A673 (cell line): Measurements from ENCODE around the gene IFNGR2. TPM values are rescaled to one million over a fixed set of nuclear protein-coding genes. Genes with fewer than 3 reads are reported as not detected.

Experiments
- BruUV-seq: library from RNA; stranded (reverse); fragments of 400-500 nt; replicated peaks from 2 replicates; lab custom pipeline; 2021; lab: Mats Ljungman, UMichigan
- CTCF ChIA-PET: fragments of 300-600 bp; sonication (Branson Sonifier 250); formaldehyde crosslinking; loops from one replicate; lab custom pipeline; 2022; ENCODE audit warnings: antibody characterized with exemption; lab: Charles Lee
- POLR2A ChIA-PET: fragments of 300-600 bp; sonication (Branson Sonifier 250); formaldehyde crosslinking; loops from one replicate; lab custom pipeline; 2022; ENCODE audit warnings: antibody characterized with exemption; ENCODE audit not compliant: low non-redundant PET; lab: Charles Lee
- DNase-seq: peaks from one replicate; pipeline ENCODE4 v3.0.0-alpha.2; 2015; ENCODE audit warnings: low spot score
- H3K27ac ChIP-seq: fragments of 200-600 bp; sonication (generic); 2 replicates; pipeline ENCODE4 v1.5.1; 2016; ENCODE audit warnings: mixed run types, low read depth, mild to moderate bottlenecking, mixed read lengths, antibody characterized with exemption, low read length; ENCODE audit not compliant: poor library complexity, severe bottlenecking
- H3K27me3 ChIP-seq: fragments of 200-600 bp; sonication (generic); replicated peaks from 2 replicates; pipeline ENCODE4 v1.6.1; 2017; ENCODE audit warnings: mixed run types, low read depth, mild to moderate bottlenecking, mixed read lengths, antibody characterized with exemption, low read length; ENCODE audit not compliant: insufficient read depth, poor library complexity
- H3K36me3 ChIP-seq: fragments of 200-600 bp; sonication (generic); 2 replicates; pipeline ENCODE4 v1.6.1; 2016; ENCODE audit warnings: mixed run types, mild to moderate bottlenecking, mixed read lengths, antibody characterized with exemption, low read length; ENCODE audit not compliant: insufficient read depth, poor library complexity, severe bottlenecking
- H3K4me1 ChIP-seq: fragments of 200-600 bp; sonication (generic); 2 replicates; pipeline ENCODE4 v1.6.1; 2017; ENCODE audit warnings: mixed run types, mild to moderate bottlenecking, mixed read lengths, antibody characterized with exemption, low read length; ENCODE audit not compliant: insufficient read depth, poor library complexity, severe bottlenecking
- H3K4me3 ChIP-seq: fragments of 200-600 bp; sonication (generic); 2 replicates; pipeline ENCODE4 v1.5.1; 2016; ENCODE audit warnings: low read depth, mixed run types, mild to moderate bottlenecking, mixed read lengths, low read length; ENCODE audit not compliant: poor library complexity, severe bottlenecking
- H3K9me3 ChIP-seq: fragments of 200-600 bp; sonication (generic); 2 replicates; pipeline ENCODE4 v1.6.1; 2016; ENCODE audit warnings: mixed run types, low read depth, mild to moderate bottlenecking, mixed read lengths, antibody characterized with exemption, low read length; ENCODE audit not compliant: poor library complexity, severe bottlenecking
- EZH2 ChIP-seq: fragments of 200-600 bp; sonication (generic); IDR thresholded peaks from 2 replicates; pipeline ENCODE4 v1.6.1; 2017; ENCODE audit warnings: borderline replicate concordance, low read depth, mild to moderate bottlenecking, mixed read lengths, antibody characterized with exemption, low read length; ENCODE audit not compliant: poor library complexity, severe bottlenecking
- intact Hi-C: fragments of 100-400 bp; cut with micrococcal nuclease; formaldehyde crosslinking; loops from one replicate; pipeline ENCODE4 v1.10.0; 2022; ENCODE audit not compliant: unreplicated experiment
- total RNA-seq: library from RNA; stranded (reverse); gene quantifications from 2 replicates; pipeline ENCODE4 v1.2.3, GENCODE V29; 2021
- TF ChIP-seq, protein P1 (sequence below): fragments of 300-800, 200-600 bp; sonication (generic); conservative IDR thresholded peaks from 2 replicates; pipeline ENCODE4 v1.5.1; 2017; ENCODE audit warnings: low read depth, mild to moderate bottlenecking, antibody characterized with exemption, low read length, moderate library complexity, mixed read lengths

Gene IFNGR2
- total RNA-seq, 1 experiment from 2014 or later: 48.9 TPM

DNA sequence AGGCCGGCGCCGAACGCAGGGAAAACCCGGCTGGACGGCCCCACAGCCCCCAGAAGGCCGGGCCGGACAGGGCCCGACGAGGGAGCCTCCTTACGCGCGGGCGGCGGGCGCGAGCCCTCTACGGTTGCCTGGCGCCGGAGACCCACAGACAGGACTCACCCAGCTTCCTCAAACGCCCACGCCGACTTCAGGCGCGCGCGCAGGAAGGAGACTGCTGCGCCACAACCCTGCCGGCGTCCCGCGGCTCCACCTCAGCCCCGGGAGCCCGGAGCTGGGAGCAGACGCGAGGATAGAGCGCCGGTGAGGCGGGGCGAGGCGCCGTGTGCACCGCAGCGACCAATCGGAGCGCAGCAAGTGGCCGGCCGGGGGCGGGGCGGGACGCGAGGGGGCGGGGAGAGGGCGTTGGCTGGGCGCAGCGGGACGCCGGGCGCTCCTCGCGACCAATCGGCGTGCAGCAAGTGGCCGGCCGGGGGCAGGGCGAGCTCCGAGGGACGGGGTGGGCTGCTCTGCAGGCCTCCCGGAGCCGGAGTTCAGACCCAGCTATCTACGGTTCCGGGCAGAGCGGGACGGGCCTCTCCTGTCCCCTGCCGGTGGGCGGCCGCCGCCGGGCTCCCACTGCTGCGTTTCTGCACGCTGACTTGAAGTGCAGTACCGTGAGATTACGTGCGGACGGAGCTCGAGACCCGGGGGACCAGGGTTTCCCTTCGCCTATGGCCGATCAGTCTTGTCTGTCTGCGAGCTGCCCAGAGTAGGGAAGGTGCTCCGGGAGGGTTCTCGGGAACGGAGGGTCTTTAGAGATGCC lies 76.7 kb downstream of the IFNGR2 start, which contains the start of gene TMEM50B:
TSS of gene TMEM50B (minus strand) at position 296 of the 802 bp plus-strand sequence. CDS start 11,089 bp downstream, outside the sequence.
- Histone ChIP-seq H3K27ac (peak within 1 kb of the TSS; percentile 79), H3K27me3 (no peaks in the 10 kb centered on the region), H3K4me1 (peaks cover 7% of the 10 kb centered on the region), H3K9me3 (no peaks in the 10 kb centered on the region), H3K36me3 (no peaks in the 10 kb centered on the region), H3K4me3 (peak within 1 kb of the TSS; percentile 75)
- no TSS peak for BruUV-seq
- intact Hi-C loops: no loop called here
- DNase-seq: peak; percentile 98
- ChIA-PET CTCF (interaction anchor here (0.6 to 1.4 kb wide), 6 partner anchors 11 to 280 kb away, joined by 3 to 11 read pairs (median 4); partner anchors contain the start of gene DNAJC28), POLR2A (interaction anchor here (0.5 to 1.0 kb wide), 2 partner anchors 12 to 63 kb away, joined by 3 to 7 read pairs; partner anchors contain the start of gene DNAJC28)
- TF ChIP-seq EZH2: no peak
- TF ChIP-seq, protein P1, sequence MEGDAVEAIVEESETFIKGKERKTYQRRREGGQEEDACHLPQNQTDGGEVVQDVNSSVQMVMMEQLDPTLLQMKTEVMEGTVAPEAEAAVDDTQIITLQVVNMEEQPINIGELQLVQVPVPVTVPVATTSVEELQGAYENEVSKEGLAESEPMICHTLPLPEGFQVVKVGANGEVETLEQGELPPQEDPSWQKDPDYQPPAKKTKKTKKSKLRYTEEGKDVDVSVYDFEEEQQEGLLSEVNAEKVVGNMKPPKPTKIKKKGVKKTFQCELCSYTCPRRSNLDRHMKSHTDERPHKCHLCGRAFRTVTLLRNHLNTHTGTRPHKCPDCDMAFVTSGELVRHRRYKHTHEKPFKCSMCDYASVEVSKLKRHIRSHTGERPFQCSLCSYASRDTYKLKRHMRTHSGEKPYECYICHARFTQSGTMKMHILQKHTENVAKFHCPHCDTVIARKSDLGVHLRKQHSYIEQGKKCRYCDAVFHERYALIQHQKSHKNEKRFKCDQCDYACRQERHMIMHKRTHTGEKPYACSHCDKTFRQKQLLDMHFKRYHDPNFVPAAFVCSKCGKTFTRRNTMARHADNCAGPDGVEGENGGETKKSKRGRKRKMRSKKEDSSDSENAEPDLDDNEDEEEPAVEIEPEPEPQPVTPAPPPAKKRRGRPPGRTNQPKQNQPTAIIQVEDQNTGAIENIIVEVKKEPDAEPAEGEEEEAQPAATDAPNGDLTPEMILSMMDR: peak; percentile 46

DNA sequence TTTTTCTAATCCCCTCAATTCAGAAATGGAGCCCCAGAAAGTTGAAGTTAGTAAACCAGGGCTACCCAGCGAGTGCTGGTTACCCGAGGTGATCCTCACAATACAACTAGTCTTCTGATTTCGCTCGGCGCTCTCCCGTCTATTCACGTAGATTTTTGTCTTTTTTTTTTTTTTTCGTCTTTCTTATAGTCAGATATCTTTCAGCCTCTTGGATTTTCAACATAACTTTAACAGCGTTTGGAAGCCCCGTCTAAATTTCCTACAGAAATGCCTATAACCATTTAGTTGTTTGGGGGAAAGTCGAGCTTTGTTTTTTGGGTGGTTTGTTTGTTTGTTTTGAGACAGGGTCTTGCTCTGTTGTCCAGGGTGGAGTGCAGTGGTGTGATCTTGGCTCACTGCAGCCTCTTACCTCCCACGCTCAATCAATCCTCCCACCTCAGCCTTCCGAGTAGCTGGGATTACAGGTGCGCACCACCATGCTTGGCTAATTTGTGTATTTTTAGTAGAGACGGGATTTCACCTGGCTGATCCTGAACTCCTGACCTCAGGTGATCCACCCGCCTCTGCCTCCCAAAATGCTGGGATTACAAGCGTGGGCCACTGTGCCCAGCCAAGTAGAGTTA lies 77.4 kb downstream of the IFNGR2 start:
- H3K4me1 ChIP-seq: peaks cover 7% of the 10 kb centered on the region
- H3K36me3 ChIP-seq: no peaks in the 10 kb centered on the region
- H3K27me3 ChIP-seq: no peaks in the 10 kb centered on the region
- H3K9me3 ChIP-seq: no peaks in the 10 kb centered on the region
- no peak for DNase-seq
- peak overlapping the region; percentile 75 for H3K4me3 ChIP-seq
- POLR2A ChIA-PET: interaction anchor here (0.5 to 1.0 kb wide), 2 partner anchors 11 to 63 kb away, joined by 3 to 7 read pairs; partner anchors contain the start of gene DNAJC28
- intact Hi-C loops: no loop called here
- TF ChIP-seq, protein P1: no peak
- TF ChIP-seq EZH2: no peak
- BruUV-seq: TSS peak; percentile 70
- CTCF ChIA-PET: interaction anchor here (0.6 to 1.4 kb wide), 3 partner anchors 11 to 35 kb away, joined by 4 to 5 read pairs (median 4); partner anchors contain the start of gene DNAJC28
- H3K27ac ChIP-seq: peak overlapping the region; percentile 79

DNA sequence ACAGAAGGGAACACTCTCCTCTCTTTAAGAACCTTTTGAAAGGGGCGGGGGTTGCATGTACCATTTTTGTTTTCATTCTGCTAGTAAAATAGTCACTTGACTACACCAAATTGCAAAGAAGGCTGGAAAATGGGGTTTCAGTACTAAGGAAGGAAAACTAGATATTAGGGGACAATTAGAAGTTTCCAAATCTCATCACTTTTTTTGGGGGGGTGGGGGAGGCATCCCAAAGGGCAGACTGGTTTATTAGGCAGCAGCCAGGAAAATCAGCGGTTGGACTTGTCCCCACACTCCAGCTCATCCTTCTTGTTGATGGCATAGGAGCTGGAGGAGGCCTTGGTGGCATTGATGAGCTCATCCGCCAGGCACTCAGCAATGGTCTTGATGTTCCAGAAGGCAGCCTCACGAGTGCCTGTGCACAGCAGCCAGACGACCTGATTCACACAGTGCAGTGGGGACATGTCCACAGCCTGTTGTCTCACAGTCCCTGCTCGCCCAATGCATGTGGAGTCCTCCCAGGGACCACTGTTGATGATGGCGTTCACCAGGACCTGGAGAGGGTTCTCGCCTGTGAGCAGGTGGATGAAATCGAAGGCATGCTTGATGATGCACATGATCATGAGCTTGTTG lies 78.2 kb downstream of the IFNGR2 start:
- BruUV-seq: no TSS peak

More for the DNA sequence above, 78.2 kb downstream of the IFNGR2 start:
- intact Hi-C loops: no loop called here
- no peak overlapping the region for H3K4me3 ChIP-seq
- H3K27ac ChIP-seq: no peak overlapping the region
- TF ChIP-seq, protein P1: no peak
- TF ChIP-seq EZH2: no peak
- POLR2A ChIA-PET: no interaction called here
- H3K36me3 ChIP-seq: no peaks in the 10 kb centered on the region
- no peaks in the 10 kb centered on the region for H3K9me3 ChIP-seq
- no peak for DNase-seq
- CTCF ChIA-PET: no interaction called here
- H3K27me3 ChIP-seq: no peaks in the 10 kb centered on the region
- H3K4me1 ChIP-seq: peaks cover 7% of the 10 kb centered on the region
